Cerebellar cortex (tissue), 1 donor: ENCODE results near the gene FGGY.
"Not testable (repeated sequence)": the region's sequence is repeated elsewhere in the genome, so short reads cannot be mapped to it uniquely, and the experiment has no call there.

ENCODE experiments used
- DNase-seq: peaks from one replicate; pipeline ENCODE4 v3.0.0-alpha.2; 2015; ENCODE audit warnings: low spot score

FGGY gene

DNA sequence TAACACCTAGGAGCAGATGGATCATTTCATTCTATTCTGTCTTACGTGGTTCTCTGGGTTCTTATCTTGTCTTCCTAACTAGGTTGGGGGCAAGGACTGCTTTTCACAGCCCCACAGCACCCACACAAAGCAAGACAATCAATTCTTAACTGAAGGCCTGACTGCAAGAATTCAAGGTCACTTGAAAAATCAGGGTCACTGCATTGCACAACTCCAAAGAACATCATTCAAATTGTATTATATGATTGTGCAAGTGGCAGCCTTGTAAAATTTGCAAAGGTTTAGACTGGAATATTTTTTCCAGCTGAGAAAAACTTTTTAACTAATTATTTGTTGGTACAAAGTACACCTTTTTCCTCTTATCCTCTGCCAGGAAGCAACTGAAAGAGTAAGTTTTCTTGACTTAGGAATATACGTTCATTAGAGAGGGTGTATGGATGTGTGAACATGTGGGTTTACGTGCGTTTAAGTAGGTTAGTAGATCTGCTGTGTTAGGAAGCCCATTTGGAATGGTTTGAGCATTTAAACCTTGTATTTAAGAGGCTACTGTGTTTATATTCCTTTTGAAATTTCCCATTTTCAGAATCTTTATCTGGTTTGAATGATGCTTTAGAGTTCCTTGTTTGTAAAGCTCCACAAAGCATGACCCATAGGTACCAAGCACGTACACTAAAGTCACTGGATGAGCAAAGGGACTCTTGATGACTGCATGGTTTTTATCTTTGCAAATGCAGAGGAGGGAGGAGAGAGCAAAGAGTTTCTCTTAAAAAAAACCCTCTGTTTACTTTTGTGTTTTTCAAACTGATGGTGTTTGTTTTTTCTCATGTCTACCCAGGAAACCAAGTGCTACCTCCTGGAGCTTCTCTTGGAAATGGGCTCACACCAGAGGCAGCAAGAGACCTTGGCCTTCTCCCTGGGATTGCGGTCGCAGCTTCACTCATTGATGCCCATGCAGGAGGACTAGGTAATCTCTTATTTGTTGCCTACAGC, 214.9 kb downstream of the FGGY start:
- DNase-seq = no peak

DNA sequence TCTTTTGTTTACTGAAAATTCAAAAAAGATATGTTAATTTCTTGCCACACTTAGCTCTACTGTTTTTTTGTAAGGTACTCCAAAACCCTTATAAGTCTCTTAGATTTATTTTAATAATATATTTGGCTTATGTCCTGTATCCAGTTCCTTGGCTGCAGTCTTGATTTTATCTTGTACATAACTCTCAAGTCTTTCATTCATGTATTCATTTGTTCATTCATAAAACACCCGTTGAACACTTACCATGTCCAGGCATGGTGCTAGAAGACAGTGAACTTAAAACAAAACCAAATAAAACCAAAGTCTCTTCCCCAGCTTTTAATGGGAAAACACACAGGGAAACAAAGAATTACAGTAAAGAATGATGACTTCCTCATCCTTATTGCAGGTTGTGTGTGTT, 215.8 kb downstream of the FGGY start:
- DNase-seq = no peak

DNA sequence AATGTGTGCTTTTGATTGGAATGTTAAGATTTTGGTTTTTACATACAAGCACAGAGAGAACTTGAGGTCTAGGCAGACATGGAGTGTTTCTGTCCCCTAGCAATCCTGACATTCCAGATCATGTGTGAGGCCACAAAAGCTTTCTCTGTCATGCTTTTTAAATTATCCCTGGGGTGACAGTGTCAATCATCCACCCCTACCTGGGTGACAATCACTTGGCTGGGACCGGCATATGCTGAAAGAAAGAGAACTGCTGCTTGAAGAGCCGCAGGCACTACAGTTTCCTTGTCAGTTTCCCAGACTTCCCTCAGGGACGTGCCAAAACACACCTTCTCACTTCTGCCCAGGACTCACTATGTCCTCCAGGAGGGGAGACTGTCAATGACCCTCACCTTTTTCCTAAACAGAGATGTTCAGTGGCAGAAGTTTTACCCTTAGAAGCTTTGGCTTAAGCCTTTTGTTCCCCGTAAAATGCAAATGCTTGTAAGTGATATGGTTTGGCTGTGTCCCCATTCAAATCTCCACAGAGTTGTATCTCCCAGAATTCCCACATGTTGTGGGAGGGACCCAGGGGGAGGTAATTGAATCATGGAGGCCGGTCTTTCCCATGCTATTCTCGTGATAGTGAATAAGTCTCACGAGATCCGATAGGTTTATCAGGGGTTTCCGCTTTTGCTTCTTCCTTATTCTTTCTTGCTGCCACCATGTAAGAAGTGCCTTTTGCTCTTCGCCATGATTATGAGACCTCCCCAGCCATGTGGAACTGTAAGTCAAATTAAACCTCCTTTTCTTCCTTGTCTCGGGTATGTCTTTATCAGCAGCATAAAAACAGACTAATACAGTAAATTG, 217.4 kb downstream of the FGGY start:
- no peak for DNase-seq

DNA sequence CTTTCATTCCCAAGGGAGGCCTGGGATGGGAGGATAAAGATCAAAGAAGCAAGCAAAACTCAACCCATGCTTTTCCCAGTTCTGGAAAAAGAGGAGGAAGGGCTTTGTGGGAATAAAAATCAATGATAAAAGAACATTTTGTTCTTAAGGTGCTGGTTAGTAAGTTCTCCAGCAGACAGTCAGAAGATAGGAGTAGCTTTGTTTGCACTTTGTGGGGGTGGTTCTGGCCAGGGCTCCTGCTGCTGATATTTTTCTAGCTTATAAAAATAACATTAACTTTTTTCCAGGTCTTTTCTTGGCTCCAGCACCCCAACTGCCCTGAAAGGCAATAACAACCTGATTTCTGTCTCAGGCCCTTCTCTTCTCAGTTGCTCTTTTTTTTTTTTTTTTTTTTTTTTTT, 220.0 kb downstream of the FGGY start:
- no peak for DNase-seq

DNA sequence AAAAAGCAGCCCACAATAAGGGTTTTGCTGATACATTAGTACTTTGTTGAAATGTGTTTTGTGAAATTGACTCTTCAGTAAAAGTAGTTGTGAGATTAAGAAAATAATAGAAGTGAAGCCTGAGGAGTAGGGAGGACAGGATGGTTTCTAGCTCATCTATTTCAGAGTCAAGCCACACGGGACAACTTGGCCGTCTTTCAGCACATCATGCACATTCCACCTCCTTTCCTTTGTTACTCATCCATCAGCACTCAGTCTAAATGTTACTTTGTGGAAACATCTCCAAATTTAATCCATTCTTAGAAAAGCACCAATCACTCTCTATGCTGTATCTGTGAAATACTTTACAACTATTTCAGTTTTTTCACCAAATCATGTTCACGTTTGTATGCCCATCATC, 223.3 kb downstream of the FGGY start:
- DNase-seq = peak; percentile 33

- peak; percentile 88 for DNase-seq
Measured at GRCh38 chr1:59520827-59521418, 224.0 kb downstream of the FGGY start.

GRCh38 chr1:59521456-59521855, 224.6 kb downstream of the FGGY start:
- peak; percentile 17 for DNase-seq

DNA sequence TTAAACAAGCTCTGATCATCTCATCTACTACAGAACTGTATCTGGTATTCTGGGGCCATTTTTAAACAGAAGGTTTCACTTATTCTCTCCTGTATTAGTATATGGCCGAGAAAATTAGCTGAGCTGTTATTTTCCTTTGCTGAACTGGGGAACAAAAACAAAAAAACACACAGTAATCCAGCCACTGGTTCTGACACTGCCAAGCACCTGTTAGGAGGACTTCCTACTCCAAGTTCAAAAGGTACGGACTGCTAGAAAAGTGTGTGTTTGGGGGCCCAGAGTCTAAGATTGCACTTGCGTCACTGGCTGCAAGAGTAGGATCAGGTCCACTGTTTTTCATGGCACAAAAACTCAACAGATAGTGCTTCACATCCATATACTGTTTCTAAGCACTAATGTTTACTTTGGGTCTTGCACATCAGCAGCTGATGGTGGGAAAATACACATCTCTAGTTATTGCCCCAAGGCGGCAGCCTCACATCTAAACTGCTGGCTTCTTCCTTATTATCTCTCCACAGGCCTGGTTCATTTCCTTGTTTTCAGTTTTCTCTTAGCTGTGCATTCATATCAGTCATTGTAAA, 226.1 kb downstream of the FGGY start:
- DNase-seq = no peak

GRCh38 chr1:59523745-59524450, 227.0 kb downstream of the FGGY start:
- no peak for DNase-seq

- no peak for DNase-seq
Measured at GRCh38 chr1:59526240-59526639, 229.3 kb downstream of the FGGY start.

- no peak for DNase-seq
Measured at GRCh38 chr1:59528471-59528870, 231.6 kb downstream of the FGGY start.

DNA sequence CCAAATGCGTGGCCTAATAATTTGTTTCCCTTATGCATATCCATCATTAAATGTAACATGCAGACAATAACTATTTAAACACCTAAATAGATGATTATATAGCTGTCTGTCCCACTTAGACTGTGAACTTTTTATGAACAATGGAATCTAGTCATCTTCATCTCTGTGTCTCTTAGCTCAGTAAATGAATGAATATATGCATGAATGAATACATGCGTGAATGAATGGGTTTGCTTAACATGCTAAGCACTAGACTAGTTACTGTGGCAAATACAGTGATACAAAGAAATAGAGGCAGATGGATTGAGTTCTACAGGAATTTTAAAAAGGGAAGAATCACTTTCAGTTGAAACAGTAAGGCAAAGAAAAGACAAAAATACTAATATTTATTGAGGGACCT, 232.0 kb downstream of the FGGY start:
- no peak for DNase-seq

DNA sequence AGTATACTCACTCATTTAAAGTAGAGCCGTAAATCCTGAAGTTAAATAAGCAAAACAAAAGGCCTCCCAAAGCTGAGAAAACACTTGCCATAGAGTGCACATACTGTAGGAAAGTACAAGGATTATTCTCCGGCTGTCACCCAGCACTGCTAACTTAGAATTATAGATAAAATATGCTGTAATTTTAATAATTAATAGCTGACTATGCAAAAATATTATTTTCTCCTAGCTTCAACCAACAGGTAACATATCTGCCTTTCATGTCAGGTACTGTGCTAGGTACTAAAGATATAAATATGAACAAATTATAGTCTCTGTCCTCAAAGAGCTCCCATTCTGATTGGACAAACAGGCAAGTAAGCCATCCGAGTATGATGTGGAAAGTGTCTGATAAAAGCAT, 233.2 kb downstream of the FGGY start:
- DNase-seq = no peak

- no peak for DNase-seq
Measured at GRCh38 chr1:59532102-59532501, 235.2 kb downstream of the FGGY start.

GRCh38 chr1:59538476-59538875, 241.6 kb downstream of the FGGY start:
- not testable (repeated sequence) for DNase-seq

DNA sequence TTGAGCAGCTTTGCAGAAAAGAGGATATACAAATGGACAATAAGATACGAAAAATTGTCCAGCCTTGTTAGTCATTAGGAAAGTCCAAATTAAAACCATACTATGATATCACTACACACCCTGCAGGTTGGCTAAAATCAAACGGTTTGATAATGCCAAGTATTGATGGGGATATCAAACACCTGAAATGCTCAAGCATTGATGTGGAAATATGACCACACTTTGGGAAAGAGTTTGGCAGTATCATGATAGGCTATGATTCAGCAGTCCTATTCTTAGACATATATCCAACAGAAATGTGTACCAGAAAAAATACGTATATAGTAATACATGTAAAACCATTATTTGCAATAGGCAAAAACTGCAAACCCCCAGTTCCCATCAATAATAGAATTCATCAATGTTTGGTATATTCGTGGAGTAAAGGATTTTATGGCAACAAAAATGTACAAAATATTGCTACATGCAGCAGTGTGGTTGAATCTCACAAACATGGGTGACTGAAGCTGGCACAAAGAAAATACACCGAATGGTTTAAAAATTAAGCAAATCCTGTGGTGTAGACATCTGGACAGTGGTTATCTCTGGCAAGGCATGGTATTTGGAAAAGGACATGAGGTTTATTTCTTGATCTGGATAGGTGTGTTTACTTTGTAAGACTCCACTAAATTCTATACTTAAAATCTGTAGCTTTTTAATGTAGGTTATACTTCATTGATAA, 243.2 kb downstream of the FGGY start:
- DNase-seq = no peak

GRCh38 chr1:59541161-59541560, 244.3 kb downstream of the FGGY start:
- DNase-seq = peak; percentile 79

- DNase-seq = no peak
Measured at GRCh38 chr1:59541891-59542290, 245.0 kb downstream of the FGGY start.

GRCh38 chr1:59543211-59543668, 246.3 kb downstream of the FGGY start:
- no peak for DNase-seq

GRCh38 chr1:59544615-59545293, 247.9 kb downstream of the FGGY start:
- no peak for DNase-seq
